Activated CD4-positive, alpha-beta T cell treated with anti-CD3 and anti-CD28 coated beads for 48 hours (primary cell): ENCODE data around the gene SLC38A10.
"Not testable (repeated sequence)": the region's sequence is repeated elsewhere in the genome, so short reads cannot be mapped to it uniquely, and the experiment has no call there.

Experiments used
- DNase-seq: peaks from one replicate; pipeline ENCODE4 v3.0.0-alpha.2; 2020

Gene SLC38A10

DNA sequence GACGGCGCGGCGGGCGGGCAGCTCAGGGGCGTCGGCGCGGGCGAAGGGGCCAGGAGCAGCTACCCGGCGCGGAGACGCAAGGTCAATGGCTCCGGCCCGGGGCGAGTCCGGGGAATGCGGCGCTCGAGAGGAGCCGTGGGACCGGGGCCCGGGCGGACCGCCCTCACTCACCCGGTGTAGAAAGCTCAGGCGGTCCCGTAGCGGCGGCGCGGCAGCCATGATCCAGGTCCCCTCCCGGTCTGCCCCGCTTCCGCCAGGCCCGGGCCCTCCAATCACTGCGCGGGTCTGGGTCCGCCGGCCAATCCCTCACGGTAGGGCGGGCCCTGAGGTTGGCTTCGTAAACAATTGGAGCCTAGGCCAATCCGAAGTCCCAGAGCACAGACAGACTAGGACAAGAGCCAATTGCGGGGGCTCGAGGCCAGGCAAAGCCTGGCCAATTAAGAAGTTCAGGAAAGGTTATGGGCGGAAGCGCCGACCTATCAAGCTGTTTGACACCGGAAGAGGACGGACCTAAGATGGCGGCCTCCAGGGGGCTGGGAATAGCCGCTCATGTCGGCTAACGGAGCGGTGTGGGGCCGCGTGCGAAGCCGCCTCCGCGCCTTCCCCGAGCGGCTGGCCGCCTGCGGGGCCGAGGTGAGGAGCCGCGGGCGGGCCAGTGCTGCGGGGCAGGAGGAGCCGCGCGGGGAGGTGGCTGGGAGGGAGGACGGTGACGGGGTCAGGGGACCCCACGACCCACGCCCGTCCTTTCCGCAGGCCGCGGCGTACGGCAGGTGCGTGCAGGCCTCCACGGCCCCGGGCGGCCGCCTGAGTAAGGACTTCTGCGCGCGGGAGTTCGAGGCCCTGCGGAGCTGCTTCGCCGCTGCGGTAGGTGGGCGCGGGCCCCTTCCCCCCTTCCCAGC, 56.0 kb downstream of the SLC38A10 start, which contains the start of the genes NDUFAF8 and TEPSIN:
Gene NDUFAF8, plus strand, starts transcription at position 504 of the 899 bp plus-strand sequence. Its CDS starts 46 bp downstream, at position 550.
Gene TEPSIN, minus strand, starts transcription at position 241 of the 899 bp plus-strand sequence. Its CDS starts 22 bp downstream, at position 219.
- DNase-seq: peak; percentile 96

DNA sequence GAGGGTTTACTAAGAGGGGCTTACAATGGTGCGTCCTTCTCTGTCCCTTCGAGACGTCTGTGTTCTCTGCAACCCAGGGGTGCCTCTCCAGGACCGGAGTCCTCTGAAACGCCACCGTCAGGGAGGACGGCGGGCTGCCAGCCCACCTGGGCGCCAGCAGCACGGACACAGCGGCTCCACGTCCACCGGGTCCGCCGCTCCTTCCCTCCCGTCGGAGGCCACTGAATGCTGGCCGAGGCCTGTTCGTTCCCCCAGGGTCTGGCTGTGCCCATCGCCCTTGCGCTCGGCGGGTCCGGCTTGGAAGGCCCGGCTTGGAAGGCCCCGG, 56.7 kb downstream of the SLC38A10 start:
- no peak for DNase-seq

DNA sequence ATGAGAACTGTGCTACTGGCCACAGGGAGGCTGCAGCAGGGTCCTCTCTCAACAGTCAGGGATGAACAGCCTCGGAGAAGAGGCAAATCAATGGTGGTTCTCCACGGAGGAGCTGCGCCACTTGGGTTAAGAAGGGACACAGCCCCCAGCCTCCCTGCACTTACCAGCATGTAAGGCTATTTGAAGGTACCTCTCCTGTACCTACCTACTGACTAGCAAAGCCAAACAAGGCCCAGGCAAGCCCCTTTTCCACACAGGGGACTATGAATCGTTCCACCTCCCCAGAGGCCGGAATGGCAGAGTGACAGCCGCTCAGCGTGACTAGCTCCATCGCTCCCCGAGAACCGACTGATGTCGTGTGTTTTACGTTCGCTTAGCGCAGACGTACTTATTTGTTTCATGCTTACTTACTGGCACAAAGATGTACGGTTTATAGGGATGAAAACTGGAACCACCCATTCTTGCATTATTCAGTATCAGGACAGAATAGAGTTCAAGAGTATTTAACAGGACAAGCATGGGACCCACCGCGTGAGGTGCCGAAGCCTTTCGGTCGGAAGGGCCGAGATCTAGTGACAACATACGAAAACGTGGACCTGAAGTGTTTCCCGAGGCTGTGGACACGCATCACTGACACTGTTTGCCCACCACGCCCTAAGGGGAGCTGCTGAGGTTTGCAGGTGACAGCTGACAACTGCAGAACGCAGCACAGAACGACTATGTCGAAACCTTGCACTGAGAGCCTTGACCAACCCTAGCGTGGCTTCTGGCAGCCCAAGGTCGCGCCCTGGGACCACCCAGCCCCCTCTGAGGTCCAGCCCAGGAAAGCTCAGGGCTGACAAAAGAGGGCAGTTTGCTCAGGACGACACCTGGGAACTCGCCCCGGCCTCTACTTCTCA, 57.3 kb downstream of the SLC38A10 start:
- DNase-seq: no peak

DNA sequence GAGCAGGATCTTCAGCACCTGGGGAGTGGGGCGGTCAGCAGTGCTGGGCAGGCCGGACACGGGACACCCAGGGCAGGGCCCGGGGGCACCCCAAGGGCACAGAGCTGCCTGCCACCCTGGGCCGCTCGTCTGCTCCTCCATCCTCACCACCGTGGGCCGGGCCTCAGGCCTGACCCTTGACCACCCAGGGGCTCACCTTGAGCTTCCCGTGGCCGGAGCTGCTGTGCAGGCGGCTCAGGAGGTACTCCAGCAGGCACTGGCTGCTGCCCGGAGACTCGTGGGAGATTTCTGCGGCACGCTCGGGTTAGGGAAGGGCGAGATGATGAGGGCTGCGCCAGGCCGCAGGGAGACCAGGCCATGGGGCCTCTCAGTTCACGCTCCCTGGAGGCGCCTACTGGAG, 58.3 kb downstream of the SLC38A10 start:
- no peak for DNase-seq

DNA sequence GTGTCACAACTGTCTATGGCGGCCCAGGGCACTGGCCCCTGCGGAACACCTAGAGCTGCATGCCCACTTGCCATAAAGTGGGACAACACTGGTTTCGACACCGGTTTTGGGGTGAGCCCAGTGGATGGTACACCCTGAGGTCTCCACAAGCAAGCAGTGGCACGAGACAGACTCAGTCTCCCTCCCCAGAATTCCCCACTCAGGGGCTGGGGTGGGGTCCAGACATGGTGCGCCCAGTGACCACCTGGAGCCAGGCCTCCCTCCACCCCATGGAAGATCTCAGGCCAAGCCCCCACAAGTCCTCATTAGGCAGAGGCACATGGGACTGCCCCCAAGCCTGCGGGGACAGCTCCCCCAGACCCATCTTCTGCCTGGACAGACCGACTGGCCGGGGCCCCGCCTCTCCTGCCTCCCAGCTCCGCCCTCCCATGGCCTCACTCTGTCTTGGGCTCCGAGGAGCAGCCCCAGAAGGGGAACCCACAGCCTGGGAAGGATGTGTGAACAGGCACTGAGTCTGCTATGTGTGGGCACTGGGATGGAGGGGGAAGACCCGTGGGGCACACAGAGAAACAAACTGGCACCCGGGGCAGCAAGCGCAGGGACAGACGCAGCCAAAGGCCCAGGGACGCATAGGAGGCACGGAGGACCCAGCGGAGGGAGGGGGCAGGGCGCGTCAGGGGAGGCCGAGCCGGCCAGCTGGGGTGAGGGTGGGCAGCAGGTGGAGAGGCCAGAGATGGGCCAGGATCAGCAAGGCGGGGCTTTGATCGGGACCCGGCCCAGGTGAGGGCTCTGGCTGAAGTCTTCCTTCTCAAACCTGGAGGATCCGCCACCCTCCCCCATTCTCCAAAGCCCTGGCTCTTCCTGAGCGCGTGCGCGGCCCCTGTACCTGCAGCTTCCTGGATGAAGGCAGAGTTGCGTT, 59.0 kb downstream of the SLC38A10 start:
- no peak for DNase-seq

DNA sequence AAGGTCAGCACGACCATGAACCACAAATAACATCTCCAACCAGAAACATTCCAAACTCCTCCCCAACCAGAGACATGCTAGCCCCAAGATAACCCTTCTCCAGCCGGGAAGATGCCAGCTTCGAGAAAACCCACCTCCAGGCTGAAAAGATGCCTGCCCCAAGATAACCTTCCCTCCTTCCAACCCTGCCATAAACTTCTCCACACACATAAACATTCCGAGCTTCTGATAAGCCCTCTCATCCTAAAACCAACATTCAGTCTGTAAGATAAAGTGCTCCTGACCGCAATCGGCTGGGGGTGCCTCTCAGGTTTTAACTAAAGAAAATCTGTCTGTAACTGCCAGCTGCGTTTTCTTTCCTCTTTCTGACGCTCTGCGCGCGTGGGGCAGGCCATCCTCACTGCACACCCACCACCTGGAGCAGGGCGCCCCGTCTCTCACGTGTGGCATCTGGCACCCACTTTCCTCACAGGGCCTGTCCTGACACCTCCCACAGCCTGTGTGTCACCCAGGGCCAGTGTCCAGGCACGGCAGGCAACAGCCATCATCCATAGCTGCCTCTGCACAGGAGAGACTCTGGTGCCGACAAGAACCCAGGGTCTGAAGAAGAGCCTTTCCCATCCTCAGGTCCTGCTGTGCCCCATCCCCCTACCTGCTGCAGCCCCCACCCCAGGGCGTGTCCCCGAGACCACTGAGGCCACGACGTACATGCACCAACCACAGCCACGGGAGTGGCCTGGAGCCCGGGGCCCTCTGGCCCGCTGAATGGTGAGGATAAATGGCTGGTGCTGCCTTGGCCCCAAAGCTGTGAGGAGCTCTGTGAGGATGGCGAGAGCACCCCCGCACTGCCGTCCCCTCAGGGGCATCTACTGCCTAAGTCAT, 59.9 kb downstream of the SLC38A10 start:
- DNase-seq: no peak

DNA sequence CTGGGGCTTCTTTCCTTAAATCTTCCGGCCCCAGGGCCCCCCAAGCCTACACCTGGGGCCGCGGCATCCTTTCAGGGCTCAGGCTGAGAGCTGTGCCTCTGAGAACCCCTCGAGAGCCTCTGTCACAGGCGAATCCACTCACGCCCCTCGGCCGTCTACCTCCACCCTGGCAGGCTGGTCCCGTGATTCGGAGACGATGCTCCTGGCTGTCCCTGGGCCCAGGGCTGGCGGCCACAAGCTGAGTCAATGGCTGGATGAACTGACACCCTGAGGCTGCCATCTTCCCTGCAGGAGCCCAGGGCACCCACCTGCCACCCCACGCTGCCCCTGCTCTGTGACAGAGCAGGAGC, 60.6 kb downstream of the SLC38A10 start:
- DNase-seq: no peak

DNA sequence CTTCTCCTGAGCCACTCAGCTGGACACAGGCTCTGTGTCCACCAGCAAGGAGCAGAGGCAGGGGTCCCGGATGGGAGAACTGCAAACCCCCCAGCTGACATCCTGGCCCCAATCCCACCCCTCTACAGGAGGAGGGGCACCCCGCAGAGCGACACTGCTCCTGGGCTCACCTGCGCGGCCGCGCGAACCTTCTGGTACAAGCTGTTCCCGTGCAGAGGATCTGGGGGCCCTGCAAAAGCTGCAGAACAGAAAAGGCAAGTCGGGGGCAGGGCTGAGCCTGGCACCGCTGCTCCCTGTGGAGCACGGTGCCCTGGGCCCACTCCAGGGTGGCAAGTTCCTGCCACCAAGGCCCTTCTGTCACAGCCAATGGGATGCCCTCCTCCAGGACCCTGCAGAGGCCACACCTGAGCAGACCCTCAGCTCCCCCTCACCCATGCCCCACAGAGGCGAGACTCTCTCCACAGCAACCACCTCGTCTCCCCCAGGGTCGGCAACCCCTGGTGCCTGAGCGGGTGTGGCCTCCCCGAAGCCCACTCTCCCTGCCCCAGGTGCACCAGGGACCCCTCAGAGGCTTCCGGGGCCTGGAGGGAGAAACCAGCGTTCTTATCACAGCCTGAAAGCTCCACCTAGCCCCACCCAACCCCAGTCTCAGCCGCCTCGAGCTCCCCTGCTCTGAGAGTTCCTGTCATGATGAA, 61.1 kb downstream of the SLC38A10 start:
- no peak for DNase-seq

DNA sequence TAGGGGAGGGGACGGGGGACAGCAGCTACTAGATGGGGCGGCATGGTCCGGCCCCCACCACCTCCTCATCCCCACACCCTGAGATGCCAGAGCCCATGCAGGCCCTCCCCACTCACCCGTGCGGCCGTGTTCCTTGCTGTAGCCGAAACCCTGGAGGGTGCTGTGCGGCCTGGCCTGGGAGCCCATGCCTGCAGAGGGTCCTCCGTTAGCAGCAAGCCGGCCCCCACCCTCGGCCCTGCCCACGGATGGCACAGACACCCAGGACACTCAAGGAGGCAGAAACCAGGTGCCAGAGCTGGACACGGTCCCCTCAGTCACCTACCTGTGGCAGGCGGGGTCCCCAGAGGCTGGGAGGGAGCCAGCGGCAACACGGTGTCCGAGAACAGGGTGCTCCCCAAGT, 61.8 kb downstream of the SLC38A10 start:
- no peak for DNase-seq

DNA sequence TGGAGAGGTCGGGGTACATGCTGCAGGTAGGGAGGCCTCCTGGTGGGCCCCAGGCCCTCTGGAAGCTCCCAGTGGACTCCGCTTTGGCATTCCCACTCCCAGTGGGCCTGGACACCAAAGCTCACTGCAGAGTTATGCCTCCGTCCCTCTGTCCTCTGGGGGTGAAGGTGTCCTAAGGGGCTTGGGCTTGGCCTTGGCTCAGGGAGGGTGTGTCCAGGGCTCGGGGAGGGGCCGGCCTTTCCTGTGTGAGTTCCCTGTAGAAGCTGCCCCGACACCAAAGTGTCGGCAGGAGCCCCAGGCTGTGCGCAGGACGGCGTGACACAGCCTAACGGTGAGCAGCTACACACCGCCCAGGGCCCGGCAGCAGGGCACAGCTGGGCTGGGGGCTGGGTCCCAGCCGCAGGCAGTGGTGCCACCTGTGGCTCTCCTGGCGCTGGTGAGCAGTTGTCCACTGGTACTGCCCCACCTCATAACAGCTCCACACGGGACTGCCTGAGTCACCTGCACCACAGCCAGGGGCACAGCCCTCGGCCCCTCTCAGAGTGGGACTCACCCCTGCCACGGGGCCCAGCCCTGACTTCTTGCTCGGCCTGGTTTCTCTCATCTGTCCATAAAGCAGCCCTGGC, 62.4 kb downstream of the SLC38A10 start:
- DNase-seq: no peak

DNA sequence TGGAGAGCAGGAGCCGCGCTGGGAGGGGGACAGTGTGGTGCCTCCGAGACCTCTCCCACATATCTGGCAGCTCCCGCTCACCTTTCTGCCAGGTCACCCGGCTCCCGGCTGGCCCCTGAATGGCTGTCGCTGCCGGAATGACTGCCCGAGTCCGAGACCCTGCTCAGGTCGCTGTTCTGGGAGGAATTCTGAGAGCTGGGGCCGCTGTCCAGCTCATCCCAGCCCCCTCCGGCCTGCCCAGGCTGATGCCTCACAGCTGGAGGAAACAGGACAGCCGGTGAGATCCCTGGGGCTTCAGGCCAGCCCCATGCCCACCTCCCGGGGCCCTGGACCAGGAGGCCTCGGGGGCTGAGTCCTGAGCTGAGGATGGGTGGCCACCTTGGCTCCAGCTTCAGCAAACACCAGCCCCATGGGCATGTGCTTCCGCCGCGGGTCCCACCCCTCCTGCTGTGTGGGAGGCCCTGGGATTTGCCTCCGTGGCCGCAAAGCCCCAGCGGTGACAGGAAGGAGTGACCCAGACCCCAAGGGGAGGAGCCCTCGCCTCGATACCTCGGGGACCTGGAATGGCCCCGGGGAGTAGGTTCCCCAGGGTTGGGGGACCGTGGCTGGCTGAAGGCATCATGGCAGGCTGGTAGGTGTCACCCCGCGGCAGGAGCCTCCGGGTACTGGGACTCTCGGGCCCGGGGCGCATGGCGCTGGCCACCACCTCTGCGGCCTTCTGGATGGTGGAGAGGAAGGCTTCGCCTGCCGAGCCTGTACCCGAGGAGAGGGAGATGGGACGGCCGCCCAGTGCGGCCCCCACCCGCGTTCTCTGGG, 63.1 kb downstream of the SLC38A10 start:
- DNase-seq: no peak

DNA sequence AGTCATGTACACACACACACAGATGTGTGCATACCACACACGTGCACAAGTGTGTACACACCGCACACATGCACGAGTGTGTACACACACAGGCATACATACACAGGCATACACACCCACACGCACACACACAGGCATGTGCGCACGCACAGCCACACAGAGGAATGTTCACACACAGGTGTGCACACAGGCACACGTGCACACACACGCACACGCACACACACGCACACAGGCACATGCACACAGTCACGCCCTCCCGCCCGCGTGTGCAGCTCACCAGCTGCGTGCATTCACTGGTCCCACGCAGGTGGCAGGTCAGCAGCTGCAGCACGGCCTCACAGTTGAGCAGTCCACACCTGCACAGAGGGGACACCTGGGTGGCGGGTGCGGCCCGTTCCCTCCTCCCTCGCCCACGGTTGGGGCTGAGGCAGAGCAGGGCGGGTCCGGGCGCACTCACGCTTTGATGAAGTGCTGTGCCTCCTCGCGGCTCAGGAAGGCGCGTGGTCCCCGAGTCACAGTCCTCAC, 63.9 kb downstream of the SLC38A10 start:
- no peak for DNase-seq

DNA sequence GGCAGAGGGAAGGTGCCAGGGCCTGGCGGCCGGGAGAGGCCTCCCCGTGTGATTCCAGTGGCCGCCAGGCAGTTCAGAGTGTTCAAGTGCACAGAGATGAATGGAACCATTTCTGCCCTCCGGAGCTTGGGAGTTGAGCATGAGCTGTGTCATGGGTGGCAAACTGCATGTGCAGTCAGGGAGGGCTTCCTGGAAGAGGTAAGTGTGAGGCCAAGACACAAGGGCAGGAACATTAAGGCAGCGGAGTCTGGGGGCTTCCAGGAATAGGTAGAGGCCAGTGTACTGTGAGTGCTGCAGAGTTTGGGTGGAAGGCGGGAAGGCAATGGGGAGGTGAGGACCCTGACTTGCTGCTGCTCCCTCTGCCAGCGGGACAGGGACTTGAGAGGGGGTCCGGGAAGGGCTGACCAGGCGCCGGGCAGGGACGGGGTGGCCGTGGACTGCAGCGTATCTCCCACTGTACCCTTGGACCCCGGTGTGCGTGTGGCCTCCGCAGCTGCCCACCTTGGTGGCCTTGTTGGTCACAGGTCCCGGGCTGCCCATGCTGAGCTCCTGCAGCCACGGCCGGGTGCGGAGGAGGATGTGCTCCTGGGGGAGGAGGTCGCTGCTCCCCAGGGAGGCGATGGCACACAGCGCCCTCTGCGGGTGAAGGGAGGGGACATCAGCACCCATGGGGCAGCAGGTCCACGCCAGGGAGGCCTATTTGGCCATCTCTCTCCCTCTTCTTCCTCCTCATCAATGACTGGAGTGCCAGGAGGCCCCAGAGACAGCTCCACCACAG, 64.9 kb downstream of the SLC38A10 start:
- DNase-seq: no peak

DNA sequence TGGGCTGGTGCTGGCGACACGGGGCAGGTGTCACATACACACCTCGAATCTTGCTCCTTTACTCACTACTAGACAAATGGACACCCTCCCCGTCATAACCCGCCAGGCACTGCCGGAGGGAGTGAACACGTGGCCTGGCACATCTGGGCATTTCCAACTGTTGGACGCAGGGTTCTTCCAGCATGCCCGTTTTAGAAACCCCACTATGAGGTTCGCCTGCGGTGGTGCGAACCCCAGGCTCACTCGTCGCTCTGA, 65.5 kb downstream of the SLC38A10 start:
- no peak for DNase-seq

DNA sequence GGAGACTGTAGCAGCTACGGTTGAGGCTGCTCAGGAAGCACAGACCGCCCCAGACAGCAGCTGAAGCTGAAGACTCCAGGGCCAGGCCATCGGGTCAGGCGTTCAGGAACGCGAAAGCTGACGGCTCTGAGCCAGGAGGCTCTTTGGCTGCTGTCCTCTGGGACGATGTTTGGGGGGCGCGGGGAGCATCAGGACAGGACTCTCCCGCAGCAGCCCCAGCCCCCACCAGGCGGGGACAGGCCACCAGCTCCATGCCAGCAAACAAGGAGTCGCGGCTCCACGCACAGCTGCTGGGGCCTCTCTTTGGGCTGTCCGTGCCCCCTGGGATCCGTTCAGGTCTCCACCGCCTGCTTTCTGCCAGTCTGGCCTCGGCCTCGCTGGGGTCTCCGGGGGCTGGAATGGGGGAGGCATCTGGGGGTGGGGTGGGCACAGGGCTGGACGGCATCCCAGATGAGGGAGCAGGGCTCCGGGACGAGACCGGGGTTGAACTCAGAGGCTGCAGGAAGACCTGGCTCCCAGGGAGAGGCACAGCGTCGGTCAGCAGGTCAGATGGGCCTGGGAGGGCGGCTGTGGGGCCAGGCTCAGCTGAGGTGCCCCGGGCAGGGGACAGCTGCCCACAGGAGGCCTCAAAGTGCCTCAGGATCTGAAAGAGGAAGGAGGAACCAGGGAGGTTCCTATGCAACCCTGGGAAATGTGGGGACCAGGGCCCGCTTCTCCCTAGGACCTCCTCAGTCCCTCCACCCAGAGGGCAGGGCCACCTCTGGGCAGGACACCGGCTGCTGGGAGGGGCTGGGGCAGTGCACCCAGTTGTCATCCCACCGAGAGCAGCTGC, 66.1 kb downstream of the SLC38A10 start:
- no peak for DNase-seq

DNA sequence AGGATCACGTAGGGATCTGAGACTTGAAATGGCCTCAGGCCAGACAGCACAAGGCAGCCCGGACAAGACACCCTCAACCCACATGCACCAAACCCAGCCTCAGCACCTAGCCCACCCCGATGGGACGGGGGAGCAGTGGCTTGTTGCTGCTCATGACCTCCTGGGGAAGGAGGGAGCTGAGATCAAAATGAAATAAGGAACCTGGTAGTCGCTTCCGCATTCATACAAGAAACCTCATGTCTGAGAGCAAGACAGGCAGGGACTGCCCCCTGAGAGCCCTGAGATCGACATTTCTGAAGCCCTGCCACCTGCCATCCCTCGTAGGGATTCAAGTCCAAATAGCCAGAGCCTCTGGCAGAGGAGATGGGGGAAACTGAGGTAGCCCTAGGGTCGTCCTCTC, 66.7 kb downstream of the SLC38A10 start:
- DNase-seq: no peak

DNA sequence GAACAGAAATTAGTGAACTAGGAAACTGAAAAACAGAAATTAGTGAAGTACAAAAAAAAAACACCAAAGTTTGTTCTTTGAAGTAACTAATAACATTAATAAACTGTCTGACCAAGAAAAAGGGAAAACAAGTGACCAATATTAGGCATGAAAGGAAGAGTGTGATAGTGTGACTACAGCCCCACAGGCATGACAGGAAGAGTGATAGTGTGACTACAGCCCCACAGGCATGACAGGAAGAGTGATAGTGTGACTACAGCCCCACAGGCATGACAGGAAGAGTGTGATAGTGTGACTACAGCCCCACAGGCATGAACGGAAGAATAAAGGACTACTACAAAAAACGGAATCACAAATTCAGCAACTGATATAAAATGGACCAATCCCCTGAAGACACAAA, 67.5 kb downstream of the SLC38A10 start:
- DNase-seq: not testable (repeated sequence)

DNA sequence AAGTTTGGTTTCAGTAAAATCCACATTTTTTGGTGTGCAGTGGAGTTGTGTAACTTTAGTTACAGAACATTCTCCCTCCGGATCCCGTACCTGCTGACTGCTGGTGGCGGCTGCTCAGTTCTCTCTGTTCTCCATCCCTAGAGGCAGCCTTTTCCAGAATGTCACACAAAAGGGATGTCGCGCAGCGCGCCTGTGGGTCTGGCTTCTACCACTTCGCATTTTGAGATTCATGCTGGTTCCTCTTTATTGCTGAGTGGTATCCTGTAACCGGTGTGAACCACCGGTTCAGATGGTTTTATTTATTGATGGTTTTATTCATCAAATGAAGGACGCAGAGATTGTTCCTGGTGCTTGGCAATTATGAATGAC, 71.4 kb downstream of the SLC38A10 start:
- DNase-seq: no peak
